Measurements from ENCODE around the gene TMEM50A. TPM values are rescaled to one million over a fixed set of nuclear protein-coding genes. Genes with fewer than 3 reads are reported as not detected.

The TMEM50A gene
- total and polyA plus RNA-seq, 9 of the 15 experiments (the other 6 are each of a cell fraction or from before 2014, with no cell fraction given), result 43.7 to 195 (median 137) TPM

DNA sequence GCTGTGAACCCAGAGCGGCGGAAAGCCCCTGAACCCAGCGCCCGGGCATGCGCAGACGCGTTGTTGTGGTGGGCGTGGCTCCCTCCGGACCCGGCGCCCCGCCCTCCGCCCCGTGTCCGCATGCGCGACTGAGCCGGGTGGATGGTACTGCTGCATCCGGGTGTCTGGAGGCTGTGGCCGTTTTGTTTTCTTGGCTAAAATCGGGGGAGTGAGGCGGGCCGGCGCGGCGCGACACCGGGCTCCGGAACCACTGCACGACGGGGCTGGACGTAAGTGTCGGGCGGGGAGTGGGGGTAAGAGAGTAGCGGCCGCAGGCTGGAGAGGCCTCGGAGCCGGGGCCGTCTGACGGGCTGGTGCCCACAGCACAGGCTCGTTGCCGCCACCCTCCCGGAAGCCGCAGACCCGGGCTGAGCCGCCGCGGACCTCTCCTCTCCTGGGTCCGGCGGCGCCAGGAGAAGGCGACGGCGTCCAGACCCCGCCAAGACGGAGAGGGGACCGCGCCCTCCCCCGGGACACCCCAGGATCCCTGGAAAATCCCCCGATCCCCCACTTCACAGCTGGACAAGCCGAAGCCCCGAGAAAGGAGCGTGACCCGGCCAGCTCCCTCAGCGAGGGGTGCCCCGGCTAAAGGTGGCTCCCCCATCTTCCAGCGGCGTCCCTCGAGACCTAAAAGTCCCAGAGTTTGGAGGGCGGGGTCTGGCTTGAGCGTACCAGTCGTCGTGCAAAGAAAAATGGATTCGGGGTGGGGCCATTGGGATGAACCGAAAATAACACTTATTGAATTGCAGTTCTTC is at the start of gene TMEM50A (continued):
- TF ChIP-seq NONO (IDR thresholded peaks at IDR 0.05; ENCODE audit: low read depth in 2 of 2, low read length in 1 of 2) (peak; percentile 49 to 78; a peak in 3 of 4 replicates), POLR2AphosphoS2 (IDR thresholded peaks at IDR 0.05; ENCODE audit: low read length) (peak; percentile 48; the same call in 1 of the 2 replicates), STAT5B (CRISPR knock-in tag; IDR thresholded peaks at IDR 0.05) (no peak), RNF2 (IDR thresholded peaks at IDR 0.05) (no peak), ZNF12 (CRISPR knock-in tag; IDR thresholded peaks at IDR 0.05) (peak; percentile 86; the same call in 1 of the 2 replicates), ZNF778 (CRISPR knock-in tag; IDR thresholded peaks at IDR 0.05) (no peak), NCOA4 (IDR thresholded peaks at IDR 0.05; ENCODE audit: partially characterized antibody) (no peak), RBM15 (IDR thresholded peaks at IDR 0.05; ENCODE audit: insufficient read depth, low read length) (no peak), STAT5A (IDR thresholded peaks at IDR 0.05; ENCODE audit: borderline replicate concordance, low read length) (no peak), TCFL5 (CRISPR knock-in tag; conservative IDR thresholded peaks at IDR 0.05) (no peak), ZNF23 (CRISPR knock-in tag; IDR thresholded peaks at IDR 0.05) (no peak), JUND (IDR thresholded peaks at IDR 0.05; ENCODE audit: borderline replicate concordance, low read depth, low read length) (0 out of 2 replicates have a peak, but pooled peaks have one; percentile 3), JUND (tag; IDR thresholded peaks at IDR 0.05; ENCODE audit: borderline replicate concordance, low read depth, low read length) (no peak), PHF8 (IDR thresholded peaks at IDR 0.05; ENCODE audit: borderline replicate concordance, low read length) (peak; percentile 83; the same call in 1 of the 2 replicates), BACH1 (tag; IDR thresholded peaks at IDR 0.05) (no peak), FUS (optimal IDR thresholded peaks at IDR 0.05; ENCODE audit: low read depth, low read length) (no peak), ELF1 (tag; IDR thresholded peaks at IDR 0.05) (peak; percentile 69), PURB (CRISPR knock-in tag; IDR thresholded peaks at IDR 0.05; ENCODE audit: low read depth) (no peak), PTRF (tag; IDR thresholded peaks at IDR 0.05) (no peak)
- TF ChIP-seq, protein P1, sequence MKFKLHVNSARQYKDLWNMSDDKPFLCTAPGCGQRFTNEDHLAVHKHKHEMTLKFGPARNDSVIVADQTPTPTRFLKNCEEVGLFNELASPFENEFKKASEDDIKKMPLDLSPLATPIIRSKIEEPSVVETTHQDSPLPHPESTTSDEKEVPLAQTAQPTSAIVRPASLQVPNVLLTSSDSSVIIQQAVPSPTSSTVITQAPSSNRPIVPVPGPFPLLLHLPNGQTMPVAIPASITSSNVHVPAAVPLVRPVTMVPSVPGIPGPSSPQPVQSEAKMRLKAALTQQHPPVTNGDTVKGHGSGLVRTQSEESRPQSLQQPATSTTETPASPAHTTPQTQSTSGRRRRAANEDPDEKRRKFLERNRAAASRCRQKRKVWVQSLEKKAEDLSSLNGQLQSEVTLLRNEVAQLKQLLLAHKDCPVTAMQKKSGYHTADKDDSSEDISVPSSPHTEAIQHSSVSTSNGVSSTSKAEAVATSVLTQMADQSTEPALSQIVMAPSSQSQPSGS (CRISPR knock-in tag; IDR thresholded peaks at IDR 0.05), result no peak
- TF ChIP-seq, protein P2, sequence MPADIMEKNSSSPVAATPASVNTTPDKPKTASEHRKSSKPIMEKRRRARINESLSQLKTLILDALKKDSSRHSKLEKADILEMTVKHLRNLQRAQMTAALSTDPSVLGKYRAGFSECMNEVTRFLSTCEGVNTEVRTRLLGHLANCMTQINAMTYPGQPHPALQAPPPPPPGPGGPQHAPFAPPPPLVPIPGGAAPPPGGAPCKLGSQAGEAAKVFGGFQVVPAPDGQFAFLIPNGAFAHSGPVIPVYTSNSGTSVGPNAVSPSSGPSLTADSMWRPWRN (IDR thresholded peaks at IDR 0.05; ENCODE audit: low read depth), result no peak; the same call in 1 of the 2 replicates
- TF ChIP-seq, protein P3, sequence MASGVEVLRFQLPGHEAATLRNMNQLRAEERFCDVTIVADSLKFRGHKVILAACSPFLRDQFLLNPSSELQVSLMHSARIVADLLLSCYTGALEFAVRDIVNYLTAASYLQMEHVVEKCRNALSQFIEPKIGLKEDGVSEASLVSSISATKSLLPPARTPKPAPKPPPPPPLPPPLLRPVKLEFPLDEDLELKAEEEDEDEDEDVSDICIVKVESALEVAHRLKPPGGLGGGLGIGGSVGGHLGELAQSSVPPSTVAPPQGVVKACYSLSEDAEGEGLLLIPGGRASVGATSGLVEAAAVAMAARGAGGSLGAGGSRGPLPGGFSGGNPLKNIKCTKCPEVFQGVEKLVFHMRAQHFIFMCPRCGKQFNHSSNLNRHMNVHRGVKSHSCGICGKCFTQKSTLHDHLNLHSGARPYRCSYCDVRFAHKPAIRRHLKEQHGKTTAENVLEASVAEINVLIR (CRISPR knock-in tag; IDR thresholded peaks at IDR 0.05), result no peak
- TF ChIP-seq, protein P4, sequence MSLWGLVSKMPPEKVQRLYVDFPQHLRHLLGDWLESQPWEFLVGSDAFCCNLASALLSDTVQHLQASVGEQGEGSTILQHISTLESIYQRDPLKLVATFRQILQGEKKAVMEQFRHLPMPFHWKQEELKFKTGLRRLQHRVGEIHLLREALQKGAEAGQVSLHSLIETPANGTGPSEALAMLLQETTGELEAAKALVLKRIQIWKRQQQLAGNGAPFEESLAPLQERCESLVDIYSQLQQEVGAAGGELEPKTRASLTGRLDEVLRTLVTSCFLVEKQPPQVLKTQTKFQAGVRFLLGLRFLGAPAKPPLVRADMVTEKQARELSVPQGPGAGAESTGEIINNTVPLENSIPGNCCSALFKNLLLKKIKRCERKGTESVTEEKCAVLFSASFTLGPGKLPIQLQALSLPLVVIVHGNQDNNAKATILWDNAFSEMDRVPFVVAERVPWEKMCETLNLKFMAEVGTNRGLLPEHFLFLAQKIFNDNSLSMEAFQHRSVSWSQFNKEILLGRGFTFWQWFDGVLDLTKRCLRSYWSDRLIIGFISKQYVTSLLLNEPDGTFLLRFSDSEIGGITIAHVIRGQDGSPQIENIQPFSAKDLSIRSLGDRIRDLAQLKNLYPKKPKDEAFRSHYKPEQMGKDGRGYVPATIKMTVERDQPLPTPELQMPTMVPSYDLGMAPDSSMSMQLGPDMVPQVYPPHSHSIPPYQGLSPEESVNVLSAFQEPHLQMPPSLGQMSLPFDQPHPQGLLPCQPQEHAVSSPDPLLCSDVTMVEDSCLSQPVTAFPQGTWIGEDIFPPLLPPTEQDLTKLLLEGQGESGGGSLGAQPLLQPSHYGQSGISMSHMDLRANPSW (CRISPR knock-in tag; IDR thresholded peaks at IDR 0.05), result no peak
